ENCODE results near the gene CTXND1.

The CTXND1 gene

DNA sequence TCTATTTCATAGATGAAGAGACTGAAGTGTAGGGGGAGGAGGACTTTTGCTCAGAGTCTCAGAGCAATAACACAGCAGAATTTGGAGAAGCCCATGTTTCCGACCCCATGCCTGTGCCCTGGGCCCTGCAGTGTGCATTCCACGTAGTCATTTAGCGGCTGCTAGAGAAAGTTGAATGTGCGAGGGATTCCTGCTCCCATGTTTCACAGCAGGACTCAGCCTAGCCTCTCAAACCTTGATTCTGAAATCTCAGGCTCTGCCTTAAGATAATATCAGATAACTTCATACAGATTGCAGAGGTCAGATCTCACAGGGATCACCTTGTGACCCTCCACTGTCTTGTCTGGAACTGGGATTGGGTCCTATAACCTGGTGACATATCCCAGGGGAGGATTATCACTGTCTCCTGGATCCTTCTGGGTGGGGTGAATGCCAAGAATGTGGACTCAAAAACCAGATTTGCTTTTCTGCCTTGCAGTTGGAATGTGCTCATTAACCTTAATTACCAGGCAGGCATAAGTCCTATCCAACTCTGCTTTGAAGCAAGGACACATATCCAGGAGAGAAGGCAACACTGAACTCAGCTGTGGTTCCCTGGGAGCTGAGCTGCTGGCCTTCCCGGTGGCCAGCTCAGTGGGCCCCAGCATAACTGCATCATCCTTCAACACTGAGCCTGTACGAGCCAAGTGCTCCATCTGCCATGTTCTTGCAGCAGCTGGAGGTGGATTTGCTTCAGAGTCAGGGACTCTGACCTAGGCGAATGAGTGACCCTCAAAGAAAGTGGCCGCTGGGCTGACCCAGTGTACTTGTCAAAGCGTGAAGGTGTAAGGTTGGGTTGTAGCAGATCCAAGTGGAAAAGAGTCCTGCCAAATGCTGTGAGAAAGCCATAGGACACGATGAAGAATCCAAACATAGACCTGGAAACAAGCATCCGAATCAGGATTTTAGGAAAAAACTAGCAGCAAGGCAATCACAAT is 43.0 kb downstream of the CTXND1 start:
- DNase-seq, result no peak

DNA sequence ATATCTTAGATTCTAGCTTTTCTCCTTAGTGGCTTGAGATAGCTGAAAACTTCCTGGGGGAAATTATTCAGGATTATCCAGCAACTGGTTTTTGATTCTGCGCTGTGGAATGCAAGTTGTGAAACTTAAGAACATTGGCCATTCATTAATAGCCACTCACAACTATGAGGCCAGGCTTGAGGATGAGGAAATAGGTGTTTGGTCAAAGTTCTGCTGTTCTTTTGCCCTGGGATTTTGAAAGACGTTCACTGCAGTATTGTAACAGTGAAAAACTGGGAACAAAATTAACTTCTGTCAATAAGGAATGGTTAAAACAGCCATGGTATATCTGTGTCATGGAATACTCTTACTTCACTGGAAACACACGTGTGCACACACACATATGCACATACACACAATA is 44.1 kb downstream of the CTXND1 start:
- no peak for DNase-seq

GRCh38 chr15:80204231-80204630 is 47.8 kb downstream of the CTXND1 start:
- DNase-seq, result no peak

- no peak for DNase-seq
Observed at GRCh38 chr15:80203361-80203885, 48.6 kb downstream of the CTXND1 start.

DNA sequence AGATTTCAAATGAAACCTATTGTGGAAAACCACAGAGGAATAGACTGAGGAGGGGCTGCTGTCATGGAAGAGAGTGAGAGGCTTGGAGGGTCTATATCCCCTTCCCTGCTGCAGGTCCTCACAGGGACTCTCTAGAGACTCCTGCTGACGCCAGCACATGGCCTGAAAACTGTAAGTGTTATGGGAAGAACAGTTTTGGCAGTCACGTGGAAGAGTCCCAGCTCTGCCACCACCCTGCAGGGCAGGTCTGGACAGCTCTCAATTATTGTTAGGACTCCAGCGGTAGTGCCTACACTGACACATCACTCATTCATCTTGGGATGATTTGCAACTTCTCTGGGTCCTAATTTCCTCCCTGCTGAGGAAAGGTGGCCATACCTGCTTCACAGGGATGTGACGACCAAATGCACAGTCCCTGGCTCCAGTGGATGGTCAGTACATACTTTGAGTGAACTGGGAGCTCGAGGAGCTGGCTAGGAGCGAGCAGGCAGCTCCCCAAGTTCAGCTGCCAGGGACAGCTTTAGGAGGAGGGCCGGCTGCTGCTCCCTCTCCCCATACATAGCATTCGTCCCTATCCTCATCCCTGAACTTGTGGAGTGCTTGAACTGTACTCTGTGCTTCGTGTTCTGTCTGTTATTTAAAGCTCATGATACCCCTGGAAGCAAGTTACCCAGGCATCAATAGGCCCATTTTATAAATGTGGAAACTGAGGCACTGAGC is 49.2 kb downstream of the CTXND1 start:
- DNase-seq, result no peak

DNA sequence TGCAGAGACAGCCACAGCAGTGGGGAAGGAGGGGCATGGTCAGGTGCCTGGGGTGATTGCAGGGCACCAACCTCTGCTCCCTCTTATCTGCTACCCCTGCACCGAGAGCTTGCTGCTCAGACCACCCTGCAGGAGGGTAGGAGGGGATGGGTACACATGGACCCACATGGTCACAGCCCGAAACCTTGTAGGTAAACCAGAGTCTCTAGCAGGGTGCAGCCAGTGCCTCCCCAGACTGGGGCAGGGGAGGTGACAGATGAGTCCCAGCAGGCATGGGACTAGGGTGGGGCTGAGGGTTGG is 50.0 kb downstream of the CTXND1 start:
- DNase-seq, result no peak

GRCh38 chr15:80201256-80202015 is 50.6 kb downstream of the CTXND1 start:
- DNase-seq, result no peak

- no peak for DNase-seq
Observed at GRCh38 chr15:80199869-80200268, 52.1 kb downstream of the CTXND1 start.

DNA sequence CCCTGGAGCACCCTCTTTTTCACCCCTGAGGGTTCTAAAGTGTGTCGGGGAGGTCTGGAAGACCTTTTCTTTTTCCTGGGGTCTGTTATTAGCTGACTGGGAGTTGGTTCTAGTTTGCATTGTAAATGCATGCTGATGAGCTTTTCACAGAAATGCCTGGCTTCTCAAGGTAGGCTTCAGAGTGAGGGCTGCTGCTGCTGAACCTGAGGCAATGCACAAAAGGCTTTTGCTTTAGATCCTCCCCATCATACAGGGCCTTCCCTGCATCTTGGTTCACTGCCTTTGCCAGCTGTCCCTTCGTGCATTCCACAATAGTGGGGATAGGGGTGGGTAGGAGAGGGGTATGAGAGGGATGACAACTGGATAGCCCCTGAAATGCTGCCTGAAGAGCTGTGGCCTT is 52.6 kb downstream of the CTXND1 start:
- no peak for DNase-seq

DNA sequence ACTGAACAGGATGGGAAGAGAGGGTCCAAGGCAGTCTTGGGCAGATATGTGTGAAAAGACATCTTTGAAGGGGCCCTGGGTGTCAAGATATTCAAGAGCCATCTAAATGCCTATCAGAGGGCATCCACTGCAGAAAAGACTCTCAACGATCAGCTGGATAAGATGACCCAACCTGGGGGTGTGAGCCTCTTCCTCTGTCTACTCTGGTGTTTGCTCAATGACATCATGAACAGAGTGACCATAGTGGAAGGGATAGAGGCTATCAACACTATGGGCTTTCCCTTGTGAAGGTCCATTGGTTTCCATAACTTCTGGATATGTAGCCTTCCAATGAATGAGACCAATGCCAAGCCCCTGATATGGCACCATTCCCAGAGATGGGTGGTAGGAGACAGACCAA is 57.1 kb downstream of the CTXND1 start:
- DNase-seq, result no peak

GRCh38 chr15:80194186-80194585 is 57.8 kb downstream of the CTXND1 start:
- no peak for DNase-seq

DNA sequence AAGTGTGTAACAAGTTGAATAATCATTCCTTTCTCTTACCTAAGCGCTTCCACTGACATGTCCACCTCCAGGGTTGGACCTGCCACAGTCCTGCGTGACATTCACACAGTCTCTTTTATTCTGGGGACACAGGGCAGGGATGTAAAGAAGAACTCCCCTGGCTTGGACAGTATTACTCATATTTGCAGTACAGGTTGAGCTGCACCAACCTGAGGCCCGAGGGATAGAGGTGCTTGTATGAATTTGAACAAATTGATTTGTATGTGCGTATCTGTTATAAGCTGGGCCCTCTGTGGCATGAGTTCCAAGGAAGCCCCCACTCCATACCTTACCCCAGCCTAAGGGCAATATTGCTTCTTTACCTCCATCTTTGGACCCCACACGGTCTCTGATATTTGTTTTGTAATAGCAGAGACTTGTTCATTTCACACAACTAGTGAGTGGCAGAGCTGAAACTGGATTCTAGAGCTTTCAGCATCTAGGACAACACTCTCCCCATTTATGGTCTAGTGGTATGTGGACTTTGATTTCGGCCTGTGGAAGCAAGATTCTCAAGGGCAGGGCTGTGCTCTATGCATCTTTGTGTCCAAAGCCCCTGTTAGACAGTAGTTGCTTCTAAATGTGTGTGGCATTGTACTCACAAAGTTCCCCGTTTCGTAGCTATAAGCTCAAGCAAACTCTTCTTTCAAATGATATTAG is 60.0 kb downstream of the CTXND1 start:
- DNase-seq, result no peak

DNA sequence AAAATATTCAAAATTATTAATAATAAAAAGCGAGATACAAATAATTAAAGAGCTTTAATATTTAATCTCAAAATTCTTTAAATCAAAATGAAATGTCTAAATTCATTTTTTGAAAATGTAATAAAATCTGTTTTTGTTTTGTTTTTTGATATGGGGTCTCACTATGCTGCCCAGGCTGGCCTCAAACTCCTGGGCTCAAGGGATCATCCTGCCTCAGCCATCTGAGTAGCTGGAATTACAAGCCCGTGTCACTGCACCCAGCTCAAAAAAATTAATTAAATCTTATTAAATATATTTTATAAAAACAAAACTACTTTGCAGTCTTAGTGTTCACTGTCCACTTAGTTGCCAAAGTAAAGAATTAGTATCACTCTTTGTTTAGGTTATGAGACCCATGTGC is 60.8 kb downstream of the CTXND1 start:
- DNase-seq, result no peak

DNA sequence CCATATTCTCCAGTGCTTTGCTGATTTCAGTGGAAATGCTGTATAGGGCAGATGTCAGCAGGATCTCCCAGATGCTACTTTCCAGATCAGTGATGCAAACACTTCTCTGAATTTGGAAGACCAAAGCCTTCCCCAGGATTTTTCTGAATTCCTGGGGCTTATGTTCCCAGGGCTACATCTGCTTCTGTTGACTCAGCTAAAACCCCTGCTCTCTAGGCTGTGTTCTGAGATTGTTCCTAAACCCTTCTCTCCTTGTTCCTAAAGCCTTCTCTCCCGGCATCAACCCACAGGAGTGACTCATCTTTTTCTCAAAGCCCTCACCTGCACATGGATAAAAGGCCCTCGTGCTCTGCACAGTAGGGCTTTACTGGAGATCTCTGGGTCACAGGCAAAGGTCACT is 63.8 kb downstream of the CTXND1 start:
- no peak for DNase-seq

- no peak for DNase-seq
Observed at GRCh38 chr15:80186597-80186996, 65.4 kb downstream of the CTXND1 start.

GRCh38 chr15:80186066-80186465 is 65.9 kb downstream of the CTXND1 start:
- DNase-seq, result no peak

GRCh38 chr15:80185152-80185551 is 66.9 kb downstream of the CTXND1 start:
- DNase-seq, result no peak

DNA sequence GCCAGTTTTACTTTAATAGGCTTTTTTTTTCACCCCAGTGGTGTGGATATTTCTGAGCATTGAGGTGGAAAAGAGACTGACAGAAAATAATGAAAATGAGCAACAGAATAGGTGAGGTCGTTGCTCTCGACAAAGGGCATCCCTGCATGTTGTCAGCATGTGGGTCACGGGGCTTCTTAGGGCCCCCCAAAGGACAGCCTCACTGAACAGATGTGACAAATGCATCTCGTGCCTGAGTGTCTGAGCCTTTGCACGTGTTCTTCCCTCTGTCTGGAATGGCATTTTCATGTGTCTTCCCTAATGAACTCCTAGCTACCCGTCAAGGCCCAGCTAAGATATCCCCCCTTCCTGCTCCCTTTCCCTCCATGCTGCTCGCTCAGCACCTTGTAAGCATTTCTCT is 67.5 kb downstream of the CTXND1 start:
- DNase-seq, result no peak

GRCh38 chr15:80183886-80184285 is 68.1 kb downstream of the CTXND1 start:
- no peak for DNase-seq

DNA sequence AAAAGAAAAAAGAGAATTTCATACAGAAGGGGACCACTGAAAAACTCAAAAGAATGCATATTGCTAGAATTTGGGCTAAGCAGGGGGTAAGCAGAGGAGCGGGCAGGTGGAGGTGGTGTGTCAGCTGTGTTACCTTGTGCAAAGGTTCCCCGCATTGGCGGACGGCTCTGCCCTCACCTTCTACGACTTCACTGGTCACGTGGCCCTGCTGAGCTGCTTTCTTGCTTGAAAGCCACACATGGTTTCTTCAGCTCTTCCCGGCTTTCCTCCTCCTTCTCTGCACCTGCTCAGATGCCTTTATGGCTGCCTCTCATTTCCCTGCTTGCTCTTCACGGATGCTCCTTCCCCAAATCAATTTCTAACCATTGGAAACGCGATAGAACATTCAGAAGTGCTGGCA is 68.7 kb downstream of the CTXND1 start:
- DNase-seq, result no peak

GRCh38 chr15:80182611-80183261 is 69.3 kb downstream of the CTXND1 start:
- no peak for DNase-seq

DNA sequence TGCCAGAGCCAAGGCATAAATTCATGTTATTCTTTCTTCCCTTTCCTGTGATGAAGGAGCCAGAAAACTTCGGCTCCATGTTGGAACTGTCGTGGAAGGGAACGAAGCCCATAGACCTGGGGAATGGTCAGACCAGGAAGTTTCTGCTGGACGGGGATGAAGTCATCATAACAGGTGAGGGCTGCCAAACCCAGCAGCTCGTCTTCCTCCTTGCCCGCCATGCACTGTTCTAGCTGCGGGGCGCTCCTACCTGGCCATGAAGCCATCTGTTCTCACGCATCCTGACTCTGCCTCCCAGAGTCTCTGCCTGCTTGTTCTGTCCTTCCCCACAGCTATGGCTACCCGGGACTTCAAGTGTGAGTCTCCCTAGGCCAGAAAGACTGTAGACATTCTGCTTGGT is 71.0 kb downstream of the CTXND1 start:
- no peak for DNase-seq
